GM21515 (cell line): ENCODE results near the gene DTX3.

Source experiments
- ATAC-seq: cut with Tn5 transposase; IDR thresholded peaks from one replicate; pipeline ENCODE4 v1.9.1; 2021; ENCODE audit not compliant: unreplicated experiment

Gene DTX3

GRCh38 chr12:57619434-57620244 lies 15.0 kb downstream of the DTX3 start:
- ATAC-seq: no peak

- ATAC-seq: no peak
These were observed 15.8 kb downstream of the DTX3 start for GRCh38 chr12:57620245-57620935.

GRCh38 chr12:57620936-57621496 lies 16.4 kb downstream of the DTX3 start:
- no peak for ATAC-seq

- no peak for ATAC-seq
These were observed 17.1 kb downstream of the DTX3 start for GRCh38 chr12:57621497-57622292.

GRCh38 chr12:57622293-57623245 lies 17.9 kb downstream of the DTX3 start:
- no peak for ATAC-seq

GRCh38 chr12:57623385-57623784 lies 18.8 kb downstream of the DTX3 start:
- no peak for ATAC-seq

- no peak for ATAC-seq
These were observed 19.3 kb downstream of the DTX3 start for GRCh38 chr12:57623811-57624390.

- no peak for ATAC-seq
These were observed 20.0 kb downstream of the DTX3 start for GRCh38 chr12:57624441-57625220.

- ATAC-seq: no peak
These were observed 20.8 kb downstream of the DTX3 start for GRCh38 chr12:57625261-57626032.

GRCh38 chr12:57626111-57626920 lies 21.7 kb downstream of the DTX3 start:
- ATAC-seq: no peak

GRCh38 chr12:57626921-57627445 lies 22.4 kb downstream of the DTX3 start:
- ATAC-seq: no peak

- no peak for ATAC-seq
These were observed 23.1 kb downstream of the DTX3 start for GRCh38 chr12:57627501-57628279.

GRCh38 chr12:57628280-57629191 lies 23.9 kb downstream of the DTX3 start:
- ATAC-seq: no peak

- ATAC-seq: no peak
These were observed 25.4 kb downstream of the DTX3 start for GRCh38 chr12:57629897-57630471.

GRCh38 chr12:57630891-57631433 lies 26.3 kb downstream of the DTX3 start:
- ATAC-seq: no peak
